ENCODE results near the gene PCLO.

The PCLO gene

DNA sequence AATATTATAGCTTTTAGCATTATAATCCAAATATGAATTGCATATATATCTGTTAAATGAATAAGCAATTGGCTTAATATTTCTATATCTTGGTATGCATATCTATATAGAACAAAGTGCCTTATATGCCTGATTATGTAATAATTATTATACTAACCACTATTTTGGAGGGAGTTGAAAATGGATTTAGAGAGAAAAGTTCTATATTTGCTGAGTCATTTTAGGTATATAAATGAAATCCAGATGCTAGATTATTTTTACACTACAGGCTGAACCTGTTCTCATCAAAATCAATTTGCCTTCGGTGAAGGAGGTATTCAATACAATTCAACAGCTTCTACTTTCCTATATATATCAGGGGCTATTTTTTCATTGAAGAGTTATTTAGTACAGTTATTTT, 276.4 kb downstream of the PCLO start:
- no peak for DNase-seq (ENCODE audit: low read depth)
- TF ChIP-seq, protein P1, sequence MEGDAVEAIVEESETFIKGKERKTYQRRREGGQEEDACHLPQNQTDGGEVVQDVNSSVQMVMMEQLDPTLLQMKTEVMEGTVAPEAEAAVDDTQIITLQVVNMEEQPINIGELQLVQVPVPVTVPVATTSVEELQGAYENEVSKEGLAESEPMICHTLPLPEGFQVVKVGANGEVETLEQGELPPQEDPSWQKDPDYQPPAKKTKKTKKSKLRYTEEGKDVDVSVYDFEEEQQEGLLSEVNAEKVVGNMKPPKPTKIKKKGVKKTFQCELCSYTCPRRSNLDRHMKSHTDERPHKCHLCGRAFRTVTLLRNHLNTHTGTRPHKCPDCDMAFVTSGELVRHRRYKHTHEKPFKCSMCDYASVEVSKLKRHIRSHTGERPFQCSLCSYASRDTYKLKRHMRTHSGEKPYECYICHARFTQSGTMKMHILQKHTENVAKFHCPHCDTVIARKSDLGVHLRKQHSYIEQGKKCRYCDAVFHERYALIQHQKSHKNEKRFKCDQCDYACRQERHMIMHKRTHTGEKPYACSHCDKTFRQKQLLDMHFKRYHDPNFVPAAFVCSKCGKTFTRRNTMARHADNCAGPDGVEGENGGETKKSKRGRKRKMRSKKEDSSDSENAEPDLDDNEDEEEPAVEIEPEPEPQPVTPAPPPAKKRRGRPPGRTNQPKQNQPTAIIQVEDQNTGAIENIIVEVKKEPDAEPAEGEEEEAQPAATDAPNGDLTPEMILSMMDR (conservative IDR thresholded peaks at IDR 0.05; ENCODE audit: control insufficient read depth, insufficient read depth, low read depth, low read length): no peak
- no peak overlapping the region for H3K4me3 ChIP-seq (ENCODE audit: control insufficient read depth, low read depth, low read length)

DNA sequence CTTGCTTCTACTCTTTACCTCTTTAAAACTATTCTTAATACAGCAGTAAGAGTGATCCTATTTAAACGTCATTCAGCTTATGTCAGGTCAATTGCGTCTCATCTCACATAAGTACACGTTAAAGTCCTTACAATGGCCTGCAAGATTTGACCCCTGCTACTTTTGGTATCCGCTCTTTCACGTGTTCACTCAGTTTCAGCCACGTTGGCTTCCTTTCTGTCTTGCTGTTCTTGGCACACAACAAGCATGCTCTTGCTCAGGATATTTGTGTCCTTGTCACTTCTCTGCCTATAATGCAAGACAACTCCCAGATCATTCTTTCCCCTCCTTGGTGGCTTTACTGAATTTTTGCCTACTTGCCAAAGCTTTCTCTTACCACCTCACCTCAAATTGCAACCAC, 296.8 kb downstream of the PCLO start:
- no peak for DNase-seq (ENCODE audit: low read depth)
- no peak overlapping the region for H3K4me3 ChIP-seq (ENCODE audit: control insufficient read depth, low read depth, low read length)
- TF ChIP-seq, protein P1 (conservative IDR thresholded peaks at IDR 0.05; ENCODE audit: control insufficient read depth, insufficient read depth, low read depth, low read length): no peak

DNA sequence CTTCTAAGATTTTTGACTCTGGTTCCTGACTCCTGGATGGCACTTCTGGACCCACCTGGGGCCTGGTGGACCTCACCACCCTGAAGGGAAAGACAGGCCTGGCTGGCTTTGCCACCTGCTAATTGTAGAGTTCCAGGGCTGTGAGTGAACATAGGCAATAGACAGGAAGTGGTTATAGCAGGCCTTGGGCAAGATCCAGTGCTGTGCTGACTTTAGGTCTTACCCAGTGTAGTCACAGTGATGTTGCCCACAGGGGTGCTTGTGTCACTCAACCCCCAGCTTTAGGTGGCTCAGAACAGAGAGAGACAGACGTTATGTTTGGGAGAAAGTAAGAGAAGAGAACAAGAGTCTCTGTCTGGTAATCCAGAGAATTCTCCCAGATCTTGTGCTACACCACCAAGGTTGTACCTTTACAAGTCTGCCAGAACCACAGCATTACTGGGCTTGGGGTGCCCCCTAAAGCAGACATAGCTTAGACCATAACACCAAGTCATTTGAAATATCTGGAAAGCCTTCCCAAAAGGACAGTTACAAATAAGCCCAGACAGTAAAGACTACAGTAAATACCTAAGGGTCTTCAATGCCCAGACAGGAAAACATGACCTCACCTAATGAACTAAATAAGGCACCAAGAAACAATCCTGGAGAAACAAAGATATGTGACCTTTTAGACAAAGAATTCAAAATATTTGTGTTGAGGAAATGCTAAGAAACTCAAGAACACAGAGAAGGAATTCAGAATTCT, 303.4 kb downstream of the PCLO start:
- TF ChIP-seq, protein P1 (conservative IDR thresholded peaks at IDR 0.05; ENCODE audit: control insufficient read depth, insufficient read depth, low read depth, low read length): no peak
- DNase-seq (ENCODE audit: low read depth): peak; percentile 11
- no peak overlapping the region for H3K4me3 ChIP-seq (ENCODE audit: control insufficient read depth, low read depth, low read length)

DNA sequence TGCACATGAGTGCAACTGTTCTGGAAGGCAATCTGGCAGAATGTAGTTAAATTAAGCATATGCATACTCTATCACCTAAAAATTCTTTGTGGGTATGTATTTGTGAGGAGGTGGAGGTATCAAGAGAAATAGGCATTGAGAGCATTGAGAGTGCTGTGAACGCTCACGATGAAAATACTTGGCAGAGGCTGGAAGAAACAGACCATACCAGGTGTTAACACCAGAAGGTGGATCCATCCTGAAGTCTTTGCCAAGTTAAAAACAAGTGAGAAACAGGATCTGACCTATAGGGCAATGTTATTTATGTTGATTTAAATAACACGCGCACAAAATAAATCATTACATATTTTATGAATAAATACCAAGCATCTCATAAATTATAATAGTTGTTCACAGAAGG, 311.6 kb downstream of the PCLO start:
- H3K4me3 ChIP-seq (ENCODE audit: control insufficient read depth, low read depth, low read length): no peak overlapping the region
- no peak for DNase-seq (ENCODE audit: low read depth)
- TF ChIP-seq, protein P1 (conservative IDR thresholded peaks at IDR 0.05; ENCODE audit: control insufficient read depth, insufficient read depth, low read depth, low read length): no peak

DNA sequence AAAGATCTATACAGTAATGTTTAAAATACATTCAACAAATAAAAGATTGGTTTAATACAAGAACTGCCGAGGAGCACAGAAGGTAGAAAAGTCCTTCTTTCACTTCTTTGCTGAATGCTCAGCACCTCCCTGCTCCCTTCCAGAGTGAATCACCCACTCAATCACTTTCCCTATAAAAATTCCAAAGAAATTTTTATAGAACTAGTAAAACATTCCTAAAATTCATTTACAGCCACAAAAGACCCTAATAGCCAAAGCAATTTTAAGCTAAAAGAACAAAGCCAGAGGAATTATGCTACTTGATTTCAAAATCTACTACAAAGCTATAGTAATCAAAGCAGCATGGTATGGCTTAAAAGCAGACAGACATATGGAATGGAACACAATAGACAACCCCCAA, 320.9 kb downstream of the PCLO start:
- H3K4me3 ChIP-seq (ENCODE audit: control insufficient read depth, low read depth, low read length): no peak overlapping the region
- TF ChIP-seq, protein P1 (conservative IDR thresholded peaks at IDR 0.05; ENCODE audit: control insufficient read depth, insufficient read depth, low read depth, low read length): no peak
- no peak for DNase-seq (ENCODE audit: low read depth)

DNA sequence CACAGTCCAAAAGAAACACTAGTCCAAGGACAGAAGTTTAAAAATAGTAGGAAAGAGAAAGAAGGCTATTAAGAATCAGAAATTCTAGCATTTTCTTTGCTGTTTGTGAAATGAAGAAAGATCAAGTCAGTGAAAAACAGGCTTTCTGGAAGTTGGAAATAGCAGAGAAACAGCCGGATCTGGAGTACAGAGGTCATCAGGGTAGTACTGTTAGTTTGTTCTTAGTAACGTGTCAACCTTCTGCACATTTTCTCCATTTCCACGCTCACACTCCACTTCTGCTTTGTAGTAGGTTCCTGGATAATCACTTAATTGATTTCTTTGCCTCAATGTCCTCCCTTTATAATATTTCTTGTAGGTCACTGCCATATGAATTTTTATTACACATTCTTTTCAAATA, 322.6 kb downstream of the PCLO start:
- TF ChIP-seq, protein P1 (conservative IDR thresholded peaks at IDR 0.05; ENCODE audit: control insufficient read depth, insufficient read depth, low read depth, low read length): no peak
- H3K4me3 ChIP-seq (ENCODE audit: control insufficient read depth, low read depth, low read length): no peak overlapping the region
- no peak for DNase-seq (ENCODE audit: low read depth)

Measured in fibroblast of mammary gland (primary cell).